ENCODE measurements around the gene ATG2A.

Gene ATG2A

GRCh38 chr11:64867748-64868462, 49.1 kb downstream of the ATG2A start:
- DNase-seq = no peak

GRCh38 chr11:64866173-64866491, 50.9 kb downstream of the ATG2A start:
- DNase-seq = no peak

- no peak for DNase-seq
These were observed 51.5 kb downstream of the ATG2A start for GRCh38 chr11:64865286-64866172.

DNA sequence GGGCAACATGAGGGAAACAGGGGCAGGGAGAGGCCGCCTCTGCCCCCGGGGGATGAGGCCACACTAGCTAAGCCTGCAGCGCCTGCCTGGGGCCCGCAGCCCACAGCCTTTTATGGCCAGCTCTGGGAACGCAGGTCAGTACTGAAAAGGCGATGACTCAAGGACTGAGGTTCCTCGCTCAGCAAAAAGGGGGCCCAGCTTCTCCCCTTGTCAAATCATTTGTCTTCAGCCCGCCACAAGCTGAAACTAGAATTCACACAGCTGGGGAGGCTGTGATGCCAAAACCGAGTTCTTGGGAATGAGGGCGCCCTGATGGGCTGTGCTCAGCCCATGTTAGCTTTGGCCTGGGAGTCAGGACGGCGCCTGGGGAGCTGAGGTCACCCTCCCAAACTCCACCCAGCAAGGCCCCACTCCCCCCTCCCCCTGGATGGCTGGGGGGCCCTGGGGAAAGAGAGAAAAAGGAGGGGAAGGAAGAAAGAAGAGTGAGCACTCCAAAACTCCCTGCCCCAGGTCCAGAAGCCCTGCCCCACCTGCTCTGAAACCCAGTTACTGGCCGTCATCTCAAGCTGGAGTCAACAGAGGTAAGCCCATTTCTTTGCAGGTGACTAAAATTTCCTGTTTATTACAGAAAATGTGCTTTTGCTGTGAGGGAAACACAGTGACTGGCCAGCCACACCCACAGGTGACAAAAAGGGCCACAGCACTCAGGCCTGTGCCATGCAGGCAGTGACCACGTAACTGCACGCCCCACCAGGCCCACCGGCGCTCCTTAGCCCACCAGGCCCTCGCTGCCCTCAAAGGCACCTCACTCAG, 52.3 kb downstream of the ATG2A start:
- DNase-seq = no peak

DNA sequence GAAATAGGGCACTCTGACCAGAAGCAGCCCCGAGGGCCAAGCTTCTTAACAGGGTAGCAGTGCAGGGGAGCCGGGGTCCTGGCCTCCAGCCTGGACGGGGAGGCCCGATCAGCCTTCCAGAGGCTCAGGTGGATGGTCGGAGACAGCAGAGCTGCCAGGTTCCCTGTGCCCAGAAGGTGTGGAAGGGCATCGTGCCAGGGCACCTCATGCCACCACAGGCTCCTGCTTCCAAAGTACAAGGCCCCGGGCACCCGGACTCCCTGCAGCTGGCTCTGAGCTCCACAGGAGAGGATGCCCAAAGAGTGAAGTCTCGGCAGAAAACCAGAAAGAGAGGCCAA, 52.9 kb downstream of the ATG2A start:
- no peak for DNase-seq

DNA sequence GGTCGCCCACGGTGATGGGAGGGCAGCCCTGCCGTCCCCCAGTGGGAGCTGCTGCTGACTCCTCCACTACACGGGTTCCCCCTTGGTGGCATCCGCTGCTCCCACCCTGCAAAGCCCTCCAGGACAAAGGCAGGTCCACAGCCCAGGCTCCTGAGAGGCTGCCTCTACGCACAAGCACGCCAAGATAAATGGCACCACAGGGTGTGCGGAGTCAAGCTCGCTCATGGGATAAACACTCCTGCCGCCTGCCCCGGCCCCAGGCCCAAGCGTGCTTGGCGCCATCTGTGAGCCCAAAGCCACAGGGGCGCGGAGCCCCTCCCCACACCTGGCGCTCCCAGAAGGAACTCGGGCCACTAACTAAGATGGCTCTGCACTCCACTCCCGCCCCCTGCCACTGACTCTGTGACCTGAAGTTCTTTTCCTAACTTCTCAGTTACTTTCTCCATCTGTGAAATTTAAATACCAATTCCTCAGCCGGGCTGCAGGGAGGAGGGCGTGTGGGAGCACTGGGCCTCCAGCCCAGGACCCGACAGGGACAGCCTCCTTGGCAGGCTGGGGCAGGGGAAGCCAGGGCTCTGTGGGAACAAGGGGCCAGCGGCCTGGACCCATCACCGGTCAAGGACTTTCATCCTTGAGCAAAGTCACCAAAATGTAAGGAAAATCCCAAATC, 53.5 kb downstream of the ATG2A start:
- no peak for DNase-seq

GRCh38 chr11:64862987-64863390, 54.0 kb downstream of the ATG2A start:
- no peak for DNase-seq

DNA sequence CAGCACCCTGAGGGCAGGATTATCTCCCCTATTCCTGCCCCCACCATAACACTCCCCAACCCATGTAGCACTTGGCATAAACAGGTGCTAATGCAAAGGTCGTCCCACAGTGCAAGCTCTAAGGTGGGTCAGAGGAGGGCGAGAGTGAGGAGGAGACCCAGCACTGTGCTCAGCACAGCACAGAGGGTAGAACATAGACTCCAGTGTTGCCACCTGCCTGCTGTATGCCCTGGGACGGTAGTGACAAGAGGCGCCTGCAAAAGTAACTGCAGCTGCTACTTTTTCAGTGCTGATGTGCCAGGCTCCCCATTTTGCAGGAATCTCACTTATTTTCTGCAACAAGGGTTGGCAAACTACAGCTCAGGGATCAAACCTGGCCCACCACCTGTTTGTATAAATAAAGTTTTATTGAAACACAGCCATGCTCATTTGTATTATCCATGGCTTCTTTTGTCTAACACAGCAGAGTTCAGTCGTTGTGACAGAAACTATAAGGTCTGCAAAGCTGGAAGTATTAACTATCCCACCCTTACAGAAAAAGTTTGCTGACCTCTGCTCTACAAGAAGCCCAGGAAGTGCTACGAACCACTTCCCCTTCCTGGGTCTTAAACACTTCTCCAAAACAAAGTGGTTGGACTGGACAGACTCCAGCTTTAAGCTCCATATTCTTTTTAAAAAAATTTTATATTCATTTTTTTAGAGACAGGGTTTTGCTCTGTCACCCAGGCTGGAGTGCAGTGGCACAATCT, 55.6 kb downstream of the ATG2A start:
- DNase-seq = peak; percentile 93

DNA sequence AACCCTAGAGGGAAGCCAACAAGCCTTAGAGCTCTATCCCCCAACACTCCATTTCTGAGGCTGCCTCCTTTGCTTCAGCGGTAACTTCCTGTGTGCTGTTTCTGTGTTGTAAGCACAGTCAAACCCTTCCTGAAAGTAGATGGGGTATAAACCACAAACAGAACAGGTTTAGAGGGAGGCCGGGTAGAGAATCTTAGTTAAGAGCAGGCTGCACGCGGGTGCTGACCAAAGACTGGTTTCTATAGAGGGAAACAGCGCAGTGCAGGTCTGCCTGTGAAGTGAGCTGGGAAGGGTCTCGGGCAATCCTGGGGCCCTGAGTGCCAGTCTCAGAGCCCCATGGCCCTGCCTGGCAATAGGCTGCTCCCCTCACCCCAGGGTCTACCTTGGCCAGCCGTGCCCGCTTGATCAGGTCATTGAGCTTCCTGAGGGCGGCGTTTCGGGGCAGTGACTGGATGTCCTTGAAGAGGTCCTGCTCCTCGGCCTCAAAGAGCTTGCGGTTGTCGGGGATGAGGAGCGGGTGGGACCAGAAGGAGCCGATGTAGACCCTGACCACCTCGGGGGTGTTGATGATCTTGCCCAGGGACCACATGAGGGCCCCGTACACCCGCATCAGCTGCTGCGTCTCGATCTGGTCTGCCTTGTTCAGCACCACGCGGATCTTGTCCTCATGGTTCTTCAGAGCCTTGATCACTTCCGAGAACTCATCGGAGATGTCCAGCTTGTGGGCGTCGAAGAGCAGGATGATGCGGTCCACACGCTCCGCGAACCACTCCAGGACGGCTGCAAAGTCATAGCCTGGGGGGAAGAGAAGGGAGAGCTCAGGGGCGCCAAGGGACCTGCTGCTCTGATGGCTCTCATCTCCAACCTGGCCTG, 57.2 kb downstream of the ATG2A start:
- peak; percentile 93 for DNase-seq

GRCh38 chr11:64858467-64859263, 58.3 kb downstream of the ATG2A start:
- peak; percentile 37 for DNase-seq

- no peak for DNase-seq
These were observed 59.5 kb downstream of the ATG2A start for GRCh38 chr11:64857485-64857884.

- peak; percentile 91 for DNase-seq
These were observed 60.4 kb downstream of the ATG2A start for GRCh38 chr11:64856382-64857227.

DNA sequence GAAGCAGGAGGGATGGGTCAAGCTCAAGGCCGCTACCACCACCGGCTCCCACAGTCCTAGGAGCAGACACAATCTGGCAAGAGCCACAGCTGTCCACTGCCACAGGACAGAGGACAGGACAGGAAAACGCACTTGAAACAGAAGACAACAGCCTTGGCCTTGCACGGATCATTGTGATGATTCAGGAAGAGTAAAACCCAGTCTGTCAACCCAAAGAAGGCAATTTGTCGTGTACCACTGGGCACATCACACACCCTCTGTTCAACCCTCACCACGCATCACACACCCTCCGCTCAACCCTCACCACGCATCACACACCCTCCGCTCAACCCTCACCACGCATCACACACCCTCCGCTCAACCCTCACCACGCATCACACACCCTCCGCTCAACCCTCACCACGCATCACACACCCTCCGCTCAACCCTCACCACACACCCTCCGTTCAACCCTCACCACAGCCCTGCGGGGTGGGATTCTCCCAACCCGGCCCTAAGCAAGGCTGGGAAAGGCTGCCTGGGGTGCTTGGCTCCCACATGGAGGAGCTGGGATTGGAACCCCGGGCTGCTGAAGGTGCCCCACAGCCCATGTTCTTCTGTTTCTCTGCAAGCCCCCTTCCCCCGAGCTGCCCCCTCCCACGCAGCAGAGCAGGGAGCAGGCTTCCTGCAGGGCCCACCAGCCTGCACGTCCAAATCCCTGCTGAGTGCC, 61.3 kb downstream of the ATG2A start:
- DNase-seq = no peak

DNA sequence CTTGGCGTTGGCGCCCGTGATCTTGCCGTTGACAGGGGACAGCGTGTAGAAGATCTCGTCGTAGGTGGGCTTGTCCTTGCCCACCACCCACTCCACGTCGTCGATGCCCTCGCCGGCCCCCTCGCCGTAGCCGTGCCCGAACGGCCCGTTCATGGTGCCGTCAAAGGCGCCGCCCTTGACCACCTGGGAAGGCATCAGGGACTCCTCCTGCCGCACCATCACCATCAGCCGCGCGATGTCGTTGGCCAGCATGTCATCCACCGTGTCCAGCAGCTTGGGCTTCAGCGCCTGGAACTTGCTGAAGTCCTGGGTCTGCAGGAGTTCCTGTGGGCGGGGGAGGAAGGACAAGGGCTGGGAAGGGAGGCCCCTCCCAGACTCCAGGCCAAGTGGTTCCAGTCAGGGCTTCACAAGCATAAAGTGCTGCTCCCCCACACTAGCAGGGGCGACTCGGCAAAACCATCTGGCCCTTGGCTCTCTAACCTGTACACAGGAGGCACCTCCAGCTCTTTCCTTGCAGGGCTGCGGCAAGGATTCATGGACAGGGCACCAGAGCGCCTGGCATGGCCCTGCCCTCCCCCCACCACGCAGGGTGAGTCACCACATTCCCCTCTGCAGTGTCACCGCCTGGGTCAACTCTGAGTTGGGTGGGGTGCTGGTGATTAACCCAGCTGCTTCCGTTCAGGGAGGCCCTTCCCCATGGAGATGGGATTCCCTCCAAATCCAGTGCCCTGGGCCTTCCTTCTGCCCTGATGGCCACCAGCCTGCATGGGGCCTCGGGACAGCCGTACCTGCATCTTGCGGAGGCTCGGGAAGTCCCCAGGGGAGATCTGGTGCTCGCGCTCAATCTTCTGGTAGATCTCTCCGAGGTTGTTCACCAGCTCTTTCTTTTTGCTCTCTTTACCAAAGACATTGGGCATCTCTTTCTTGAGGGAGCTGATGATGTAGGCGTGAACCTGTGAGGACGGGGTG, 62.2 kb downstream of the ATG2A start:
- DNase-seq = no peak

GRCh38 chr11:64854157-64854533, 62.9 kb downstream of the ATG2A start:
- no peak for DNase-seq

DNA sequence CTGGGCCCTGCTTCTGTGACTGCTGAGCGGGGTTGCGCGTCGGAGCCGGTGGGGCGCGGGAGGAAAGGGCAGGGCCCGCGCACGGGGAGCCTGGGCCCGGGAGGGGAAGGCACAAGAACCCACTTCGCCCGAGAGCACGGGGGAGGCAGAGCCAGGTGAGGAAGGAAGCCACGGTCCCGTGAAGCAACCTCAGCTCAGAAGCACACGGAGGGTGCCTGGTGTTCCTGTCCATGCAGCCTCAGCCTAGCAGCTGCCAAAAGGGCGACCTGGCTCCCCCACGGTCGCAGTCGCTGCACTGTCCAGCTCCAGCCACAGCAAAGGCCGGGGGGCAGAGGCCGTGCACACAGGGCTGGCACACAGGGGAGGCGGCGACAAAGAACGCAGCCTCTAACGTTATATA, 63.3 kb downstream of the ATG2A start:
- no peak for DNase-seq

- no peak for DNase-seq
These were observed 64.1 kb downstream of the ATG2A start for GRCh38 chr11:64852804-64853509.

Measured in GF-D8 (cell line).